DOHH2 (cell line): ENCODE data around the gene SVIL.
"Not testable (repeated sequence)": the region's sequence is repeated elsewhere in the genome, so short reads cannot be mapped to it uniquely, and the experiment has no call there.

Experiments used
- H3F3A ChIP-seq: fragments of 200-600 bp; sonication (generic), shearing (Covaris generic); 2 replicates; pipeline ENCODE4 v1.6.0; 2016; ENCODE audit warnings: antibody characterized with exemption, mild to moderate bottlenecking; ENCODE audit not compliant: control insufficient read depth, insufficient read depth
- H3K27ac ChIP-seq: fragments of 200-600 bp; sonication (generic); 2 replicates; pipeline ENCODE4 v1.5.1; 2014; ENCODE audit warnings: low read depth, mild to moderate bottlenecking, low read length, moderate library complexity
- H3K27me3 ChIP-seq: fragments of 200-600 bp; sonication (generic); 2 replicates; pipeline ENCODE4 v1.6.1; 2014; ENCODE audit warnings: mild to moderate bottlenecking, low read length, mixed read lengths; ENCODE audit not compliant: control insufficient read depth
- H3K36me3 ChIP-seq: fragments of 200-600 bp; sonication (generic); 2 replicates; pipeline ENCODE4 v1.6.1; 2014; ENCODE audit warnings: mild to moderate bottlenecking, low read length, moderate library complexity, mixed read lengths; ENCODE audit not compliant: control insufficient read depth
- H3K4me1 ChIP-seq: fragments of 200-600 bp; sonication (generic); 2 replicates; pipeline ENCODE4 v1.6.1; 2014; ENCODE audit warnings: mild to moderate bottlenecking, low read length, mixed read lengths; ENCODE audit not compliant: control insufficient read depth
- H3K4me2 ChIP-seq: fragments of 200-600 bp; sonication (generic); 2 replicates; pipeline ENCODE4 v1.6.0; 2014; ENCODE audit warnings: mild to moderate bottlenecking, low read length, moderate library complexity
- H3K4me3 ChIP-seq: fragments of 200-600 bp; sonication (generic); 2 replicates; pipeline ENCODE4 v1.5.1; 2014; ENCODE audit warnings: mild to moderate bottlenecking, low read length, mixed read lengths
- H3K79me2 ChIP-seq: fragments of 200-600 bp; sonication (generic); 2 replicates; pipeline ENCODE4 v1.6.1; 2014; ENCODE audit warnings: mild to moderate bottlenecking, low read length, mixed read lengths; ENCODE audit not compliant: control insufficient read depth
- H3K9me2 ChIP-seq: fragments of 200-600 bp; sonication (generic); replicated peaks from 2 replicates; pipeline ENCODE4 v1.6.1; 2014; ENCODE audit warnings: mild to moderate bottlenecking, low read length, mixed read lengths; ENCODE audit not compliant: control insufficient read depth
- H3K9me3 ChIP-seq: fragments of 200-600 bp; sonication (generic); 2 replicates; pipeline ENCODE4 v1.6.1; 2014; ENCODE audit warnings: antibody characterized with exemption, low read length, mixed read lengths; ENCODE audit not compliant: control insufficient read depth, insufficient read depth
- H4K20me1 ChIP-seq: fragments of 200-600 bp; sonication (generic); 2 replicates; pipeline ENCODE4 v1.6.0; 2014; ENCODE audit warnings: low read depth, mild to moderate bottlenecking, antibody characterized with exemption, low read length, moderate library complexity; ENCODE audit not compliant: control insufficient read depth, insufficient read depth
- EZH2phosphoT487 ChIP-seq: fragments of 200-600 bp; sonication (generic); IDR thresholded peaks from 2 replicates; pipeline ENCODE4 v1.6.1; 2017; ENCODE audit warnings: borderline replicate concordance, mild to moderate bottlenecking, antibody characterized with exemption, low read length, moderate library complexity, mixed read lengths
- TF ChIP-seq, protein P1 (sequence below): fragments of 200-600 bp; sonication (generic); IDR thresholded peaks from one replicate; pipeline ENCODE4 v1.5.1; 2014; ENCODE audit warnings: antibody characterized with exemption, mild to moderate bottlenecking, low read depth, low read length; ENCODE audit not compliant: poor library complexity, severe bottlenecking

The SVIL gene

GRCh38 chr10:29553544-29554250, 81.1 kb downstream of the SVIL start:
- no peak overlapping the region for H3K4me2 ChIP-seq
- TF ChIP-seq EZH2phosphoT487: no peak
- TF ChIP-seq, protein P1, sequence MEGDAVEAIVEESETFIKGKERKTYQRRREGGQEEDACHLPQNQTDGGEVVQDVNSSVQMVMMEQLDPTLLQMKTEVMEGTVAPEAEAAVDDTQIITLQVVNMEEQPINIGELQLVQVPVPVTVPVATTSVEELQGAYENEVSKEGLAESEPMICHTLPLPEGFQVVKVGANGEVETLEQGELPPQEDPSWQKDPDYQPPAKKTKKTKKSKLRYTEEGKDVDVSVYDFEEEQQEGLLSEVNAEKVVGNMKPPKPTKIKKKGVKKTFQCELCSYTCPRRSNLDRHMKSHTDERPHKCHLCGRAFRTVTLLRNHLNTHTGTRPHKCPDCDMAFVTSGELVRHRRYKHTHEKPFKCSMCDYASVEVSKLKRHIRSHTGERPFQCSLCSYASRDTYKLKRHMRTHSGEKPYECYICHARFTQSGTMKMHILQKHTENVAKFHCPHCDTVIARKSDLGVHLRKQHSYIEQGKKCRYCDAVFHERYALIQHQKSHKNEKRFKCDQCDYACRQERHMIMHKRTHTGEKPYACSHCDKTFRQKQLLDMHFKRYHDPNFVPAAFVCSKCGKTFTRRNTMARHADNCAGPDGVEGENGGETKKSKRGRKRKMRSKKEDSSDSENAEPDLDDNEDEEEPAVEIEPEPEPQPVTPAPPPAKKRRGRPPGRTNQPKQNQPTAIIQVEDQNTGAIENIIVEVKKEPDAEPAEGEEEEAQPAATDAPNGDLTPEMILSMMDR: no peak

GRCh38 chr10:29553116-29553515, 81.7 kb downstream of the SVIL start:
- not testable (repeated sequence) for H3K9me3 ChIP-seq, H3K79me2 ChIP-seq, H3F3A ChIP-seq, H4K20me1 ChIP-seq, H3K36me3 ChIP-seq, H3K4me3 ChIP-seq, H3K27ac ChIP-seq, H3K27me3 ChIP-seq, H3K4me1 ChIP-seq, H3K4me2 ChIP-seq, H3K9me2 ChIP-seq

More at GRCh38 chr10:29553544-29554250, 81.1 kb downstream of the SVIL start:
- no peaks in the 10 kb centered on the region for H3K9me3 ChIP-seq
- no peaks in the 10 kb centered on the region for H3K36me3 ChIP-seq
- H3K4me1 ChIP-seq: no peaks in the 10 kb centered on the region
- H3F3A ChIP-seq: no peaks in the 10 kb centered on the region
- no peaks in the 10 kb centered on the region for H3K27me3 ChIP-seq
- no peak overlapping the region for H3K4me3 ChIP-seq
- no peaks in the 10 kb centered on the region for H4K20me1 ChIP-seq
- H3K9me2 ChIP-seq: no peaks in the 10 kb centered on the region
- no peaks in the 10 kb centered on the region for H3K79me2 ChIP-seq
- H3K27ac ChIP-seq: no peak overlapping the region

- H3K4me1 ChIP-seq, H3K27ac ChIP-seq, H3F3A ChIP-seq, H3K27me3 ChIP-seq, H3K36me3 ChIP-seq, H3K4me2 ChIP-seq, H3K9me3 ChIP-seq, H3K79me2 ChIP-seq, H4K20me1 ChIP-seq, H3K4me3 ChIP-seq, H3K9me2 ChIP-seq: not testable (repeated sequence)
Observed at GRCh38 chr10:29549493-29549892, 85.3 kb downstream of the SVIL start.

GRCh38 chr10:29546773-29547313, 87.9 kb downstream of the SVIL start:
- Histone ChIP-seq H3K4me2 (no peak overlapping the region), H4K20me1 (no peaks in the 10 kb centered on the region), H3K4me3 (no peak overlapping the region), H3K36me3 (no peaks in the 10 kb centered on the region), H3K4me1 (peaks cover 15% of the 10 kb centered on the region), H3K27ac (no peak overlapping the region), H3K9me3 (no peaks in the 10 kb centered on the region), H3F3A (no peaks in the 10 kb centered on the region), H3K27me3 (no peaks in the 10 kb centered on the region), H3K79me2 (no peaks in the 10 kb centered on the region), H3K9me2 (no peaks in the 10 kb centered on the region)
- no peak for TF ChIP-seq EZH2phosphoT487
- TF ChIP-seq, protein P1: no peak
